ENCODE results near the gene GNL2.
"Not testable (repeated sequence)": the region's sequence is repeated elsewhere in the genome, so short reads cannot be mapped to it uniquely, and the experiment has no call there.

Gene GNL2

DNA sequence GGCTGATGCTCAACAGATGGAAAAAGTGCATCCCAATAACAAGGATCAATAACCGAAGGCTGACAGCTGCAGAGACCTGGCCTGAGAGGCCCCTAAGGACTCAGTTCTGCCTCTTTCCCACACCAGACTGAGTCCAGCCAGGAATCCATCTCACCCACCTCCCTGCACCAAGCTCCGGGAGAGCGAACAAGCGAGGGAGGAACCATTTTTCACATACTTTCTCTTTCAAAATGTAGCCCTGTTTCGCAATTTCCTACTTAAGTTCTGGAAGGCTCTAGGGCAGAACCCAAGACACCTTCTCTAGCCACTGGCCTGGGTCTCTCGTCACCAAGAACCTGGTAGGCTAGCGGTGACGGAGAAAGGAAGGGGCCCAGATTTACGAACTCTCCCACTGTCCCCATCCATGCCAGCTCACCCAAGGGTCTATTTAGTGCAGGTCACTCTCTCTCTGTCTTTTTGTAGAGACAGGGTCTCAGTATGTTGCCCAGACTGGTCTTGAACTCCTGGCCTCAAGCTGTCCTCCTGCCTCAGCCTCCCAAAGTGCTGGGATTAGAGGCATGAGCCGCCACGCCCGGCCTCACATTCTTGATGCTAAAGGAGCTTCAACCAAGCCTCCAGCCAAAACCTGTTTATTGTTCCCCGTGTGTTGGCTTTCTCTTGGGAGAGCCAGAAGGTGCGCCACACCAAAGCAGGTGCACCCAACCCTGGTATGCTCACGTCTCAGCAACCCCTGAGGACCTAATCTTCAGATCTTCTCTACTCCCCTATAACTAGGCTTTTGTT is 10.9 kb upstream of the GNL2 start:
- no peak for DNase-seq (ENCODE audit: low read depth)

- DNase-seq (ENCODE audit: low read depth), result no peak
These were observed 10.2 kb upstream of the GNL2 start for GRCh38 chr1:37605806-37606474.

- DNase-seq (ENCODE audit: low read depth), result no peak
These were observed 9.4 kb upstream of the GNL2 start for GRCh38 chr1:37605061-37605650.

- peak; percentile 13 for DNase-seq (ENCODE audit: low read depth)
These were observed 7.3 kb upstream of the GNL2 start for GRCh38 chr1:37602750-37603694.

DNA sequence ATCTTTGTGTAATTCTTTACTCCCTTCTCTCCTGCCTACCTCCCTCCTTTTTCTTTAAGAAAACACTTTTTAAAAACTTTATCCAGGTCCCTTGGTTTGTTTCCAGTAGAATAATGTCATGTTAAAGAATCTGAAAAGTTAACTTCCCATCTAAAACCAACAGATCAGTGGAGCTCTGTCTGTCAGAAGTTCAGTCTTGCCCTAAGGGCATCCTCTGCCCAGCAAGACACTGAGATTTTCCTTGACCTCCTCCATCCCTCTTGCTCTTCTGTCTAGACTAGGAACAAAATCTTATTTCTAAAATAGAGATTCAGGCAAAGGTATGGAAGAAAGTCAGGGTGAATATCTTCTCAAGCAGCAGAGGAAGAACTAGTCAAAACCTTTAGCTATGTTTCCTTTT is 5.7 kb upstream of the GNL2 start:
- no peak for DNase-seq (ENCODE audit: low read depth)

- no peak for DNase-seq (ENCODE audit: low read depth)
These were observed 4.2 kb upstream of the GNL2 start for GRCh38 chr1:37599940-37600339.

DNA sequence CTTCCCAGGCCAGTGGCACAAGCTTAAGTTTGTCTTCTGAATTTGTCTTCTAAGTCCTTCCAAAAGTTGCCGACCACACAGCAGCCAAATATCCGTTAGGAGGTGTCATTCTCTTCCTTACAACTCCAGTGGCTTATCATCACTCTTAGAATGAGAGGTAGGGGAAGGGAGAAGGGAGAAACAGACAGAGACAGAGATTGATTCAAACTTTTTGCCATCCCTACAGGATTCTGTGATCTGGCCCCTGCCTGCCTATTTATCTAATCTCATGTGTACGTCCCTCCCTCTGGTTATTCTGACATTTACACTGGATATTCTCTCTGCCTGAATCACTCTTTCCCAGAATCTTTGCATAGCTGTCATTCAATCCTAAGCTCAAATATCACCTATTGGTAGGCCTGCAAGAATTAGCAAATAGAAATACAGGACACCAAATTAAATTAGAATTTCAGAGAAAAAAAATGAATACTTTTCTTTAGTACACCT is 488 bp upstream of the GNL2 start:
- no peak for DNase-seq (ENCODE audit: low read depth)

- DNase-seq (ENCODE audit: low read depth), result no peak
These were observed 2.0 kb downstream of the GNL2 start for GRCh38 chr1:37593726-37594125.

GRCh38 chr1:37588939-37589338 is 6.8 kb downstream of the GNL2 start:
- no peak for DNase-seq (ENCODE audit: low read depth)

GRCh38 chr1:37584544-37584943 is 11.2 kb downstream of the GNL2 start:
- not testable (repeated sequence) for DNase-seq (ENCODE audit: low read depth)

DNA sequence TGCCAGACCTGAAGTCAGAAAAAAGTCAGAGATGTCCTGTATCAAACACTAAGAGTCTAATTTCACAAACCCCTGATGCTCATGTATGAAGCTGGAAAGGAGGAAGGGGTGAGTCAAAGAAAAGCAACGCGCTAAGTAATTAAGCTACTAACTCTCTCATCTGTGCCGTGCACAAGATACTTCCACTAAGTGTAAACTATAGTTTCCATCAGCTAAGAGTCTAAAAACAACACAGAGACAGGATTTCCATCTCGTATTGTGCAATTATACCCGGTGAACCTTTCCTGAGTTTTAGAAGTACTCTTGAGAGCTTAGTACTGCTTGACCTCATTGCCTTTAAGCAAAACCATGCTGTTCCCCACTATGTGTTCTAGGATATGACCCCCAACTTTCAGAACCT is 20.0 kb downstream of the GNL2 start:
- DNase-seq (ENCODE audit: low read depth), result no peak

DNA sequence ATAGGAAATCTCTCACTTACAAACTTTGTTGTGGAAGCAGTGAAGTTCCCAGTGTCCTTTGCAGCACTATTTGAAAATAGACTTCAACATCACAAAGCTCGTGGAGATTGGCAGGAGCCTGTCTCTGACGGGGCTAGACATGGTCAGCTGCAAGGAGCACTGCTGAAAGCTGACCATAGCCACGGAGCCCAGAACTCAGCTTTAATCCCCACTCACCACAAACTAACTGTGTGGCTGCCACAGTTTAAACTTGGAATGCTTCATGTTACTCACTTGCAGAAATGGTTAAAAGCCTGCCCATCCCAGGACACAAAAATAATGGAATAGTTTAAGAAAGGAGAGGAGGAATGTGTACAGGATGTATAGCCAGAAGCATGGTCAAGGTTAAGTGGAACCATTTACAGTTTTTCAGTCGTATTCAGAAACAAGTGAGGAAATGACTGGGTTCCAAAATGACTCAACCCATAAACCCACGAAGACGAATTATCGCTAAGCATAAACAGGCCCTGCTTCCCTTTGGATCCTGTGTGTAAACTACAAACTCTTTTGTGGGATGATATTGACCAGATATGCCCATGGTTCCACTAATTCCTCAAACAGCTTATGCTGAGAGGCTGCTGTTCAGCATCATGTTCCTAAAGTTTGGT is 20.8 kb downstream of the GNL2 start:
- no peak for DNase-seq (ENCODE audit: low read depth)

GRCh38 chr1:37570528-37571334 is 25.0 kb downstream of the GNL2 start:
- DNase-seq (ENCODE audit: low read depth), result no peak

DNA sequence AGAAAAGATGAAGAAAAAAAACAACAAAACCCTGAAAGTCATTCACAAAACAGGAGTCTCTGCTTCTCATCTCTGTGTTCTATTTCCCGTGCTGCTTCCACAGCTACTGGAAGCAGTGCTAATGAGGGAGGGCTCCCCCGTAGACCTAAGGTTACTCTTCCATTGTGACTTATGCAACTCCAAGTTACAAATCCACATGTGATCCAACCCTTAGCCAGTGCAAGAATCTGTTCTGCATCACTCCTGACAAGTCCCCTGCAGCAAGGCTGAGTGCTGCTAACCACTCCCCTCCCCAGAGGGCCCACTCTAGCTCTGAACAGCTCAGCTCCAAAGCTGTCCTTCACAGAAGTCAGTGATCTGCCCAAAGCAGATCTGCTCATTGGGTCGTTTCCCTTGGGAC is 28.7 kb downstream of the GNL2 start:
- no peak for DNase-seq (ENCODE audit: low read depth)

DNA sequence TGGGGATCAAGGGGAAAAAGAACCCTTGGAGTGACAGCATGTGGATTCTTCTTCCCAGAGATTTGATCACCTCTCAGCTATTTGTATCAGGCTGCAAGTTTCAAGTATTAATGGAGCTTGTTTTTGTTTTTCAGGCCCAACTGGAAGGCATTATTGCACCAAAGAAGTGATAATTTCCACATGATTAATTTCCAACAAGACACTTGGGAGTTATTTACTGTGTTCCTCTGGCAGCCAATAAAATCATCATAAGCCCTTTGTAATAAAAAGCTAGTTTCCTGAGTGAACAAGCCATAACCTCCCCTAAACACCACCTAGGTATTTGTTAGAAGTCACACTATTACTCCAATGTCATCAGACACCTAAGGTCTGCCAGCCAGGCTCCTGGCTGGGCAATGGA is 30.8 kb downstream of the GNL2 start:
- DNase-seq (ENCODE audit: low read depth), result no peak

DNA sequence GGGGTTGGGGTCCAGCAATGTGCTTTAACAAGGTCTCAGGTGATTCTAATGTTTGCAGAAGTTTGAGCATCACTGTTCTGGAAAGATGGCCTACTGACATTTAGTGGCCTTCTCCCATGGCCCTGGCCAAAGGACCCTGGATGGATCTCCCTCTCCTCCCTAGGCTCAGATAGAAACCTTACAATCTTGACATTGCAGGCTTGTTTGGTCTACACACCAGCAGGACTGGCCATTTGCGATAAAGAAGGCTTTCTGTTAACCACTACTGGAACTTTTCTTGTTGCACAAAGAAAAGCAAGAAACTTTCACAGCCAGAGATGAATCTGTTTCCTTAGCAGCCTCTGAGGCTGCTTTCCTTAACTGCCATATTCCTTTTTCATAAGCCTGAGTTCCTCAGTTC is 32.8 kb downstream of the GNL2 start:
- DNase-seq (ENCODE audit: low read depth), result no peak

DNA sequence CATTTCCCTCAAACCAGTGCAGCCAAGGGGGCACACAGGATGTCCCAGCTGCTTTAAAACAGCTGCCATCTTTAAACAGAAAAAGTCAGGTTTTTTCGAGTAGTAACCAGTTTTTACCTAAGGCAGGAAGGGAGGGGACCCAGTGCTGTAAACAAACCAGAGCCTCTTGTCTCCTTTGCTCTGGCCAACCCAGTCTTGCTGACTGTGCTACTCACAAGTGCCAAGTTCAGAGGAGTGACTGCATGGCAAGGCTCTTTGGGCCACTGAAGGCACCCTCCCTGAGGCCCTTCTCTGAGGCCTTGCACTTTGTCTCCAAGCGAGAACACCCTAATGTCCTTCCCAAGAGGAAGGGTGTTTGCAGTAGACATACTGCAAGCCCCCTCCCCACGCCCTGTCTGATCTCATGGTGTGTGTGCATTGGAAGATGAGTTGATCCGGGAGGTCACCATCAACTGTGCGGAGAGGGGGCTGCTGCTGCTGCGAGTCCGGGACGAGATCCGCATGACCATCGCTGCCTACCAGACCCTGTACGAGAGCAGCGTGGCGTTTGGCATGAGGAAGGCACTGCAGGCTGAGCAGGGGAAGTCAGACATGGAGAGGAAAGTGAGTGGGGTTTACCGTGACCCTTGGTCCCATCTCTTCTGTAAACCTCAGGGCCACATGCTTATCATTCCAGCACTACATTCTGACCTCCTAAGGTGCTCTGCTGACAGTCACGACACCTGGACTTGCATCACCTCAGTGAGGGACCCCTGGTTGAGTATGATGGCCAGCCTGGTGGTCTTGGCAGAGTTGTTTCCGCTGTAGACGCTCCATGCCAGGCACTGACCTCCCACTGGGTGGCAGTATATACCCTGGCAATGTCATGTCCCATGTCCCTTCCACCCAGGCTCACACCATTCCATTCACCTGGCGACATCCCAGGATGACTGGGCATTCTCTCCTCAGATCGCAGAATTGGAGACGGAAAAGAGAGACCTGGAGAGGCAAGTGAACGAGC is 34.3 kb downstream of the GNL2 start:
- DNase-seq (ENCODE audit: low read depth), result no peak

- DNase-seq (ENCODE audit: low read depth), result no peak
These were observed 35.2 kb downstream of the GNL2 start for GRCh38 chr1:37560401-37561132.

DNA sequence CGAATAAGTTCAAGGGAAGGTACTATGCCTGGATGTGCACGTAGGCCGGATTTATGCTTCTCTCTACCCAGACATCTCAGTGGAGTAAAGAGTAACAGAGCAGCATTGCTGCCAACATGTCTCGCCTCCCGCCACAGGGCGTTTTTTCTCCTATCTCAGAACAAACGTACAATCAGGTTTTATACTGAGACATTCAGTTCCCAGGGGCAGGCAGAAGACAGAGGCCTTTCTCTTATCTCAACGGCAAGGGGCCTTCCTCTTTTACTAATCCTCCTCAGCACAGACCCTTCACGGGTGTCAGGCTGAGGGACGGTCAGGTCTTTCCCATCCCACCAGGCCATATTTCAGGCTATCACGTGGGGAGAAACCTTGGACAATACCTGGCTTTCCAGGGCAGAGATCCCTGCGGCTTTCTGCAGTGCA is 35.8 kb downstream of the GNL2 start:
- DNase-seq (ENCODE audit: low read depth), result not testable (repeated sequence)

Data from stimulated activated CD4-positive, alpha-beta T cell treated with anti-CD3 and anti-CD28 coated beads, Interleukin-2, amount 100 ng/mL, for 4 hours (primary cell).